AG08396 (cell line): ENCODE results near the gene SPEF2.
A peak's percentile ranks its signal among the peaks of the same experiment; 100 is the strongest.
"Not testable (repeated sequence)": the region's sequence is repeated elsewhere in the genome, so short reads cannot be mapped to it uniquely, and the experiment has no call there.

Experiments used
- DNase-seq: peaks from one replicate; pipeline ENCODE4 v3.0.0; 2012; ENCODE audit warnings: low spot score, mixed read lengths

SPEF2 gene

GRCh38 chr5:35651002-35651756 lies 33.5 kb downstream of the SPEF2 start:
- peak; percentile 54 for DNase-seq

GRCh38 chr5:35656721-35657120 lies 39.1 kb downstream of the SPEF2 start:
- peak; percentile 25 for DNase-seq

GRCh38 chr5:35657877-35658276 lies 40.2 kb downstream of the SPEF2 start:
- no peak for DNase-seq

GRCh38 chr5:35659556-35659955 lies 41.9 kb downstream of the SPEF2 start:
- no peak for DNase-seq

GRCh38 chr5:35660451-35660850 lies 42.8 kb downstream of the SPEF2 start:
- no peak for DNase-seq

- DNase-seq: no peak
These were observed 46.9 kb downstream of the SPEF2 start for GRCh38 chr5:35664584-35664983.

- no peak for DNase-seq
These were observed 47.4 kb downstream of the SPEF2 start for GRCh38 chr5:35665096-35665495.

- DNase-seq: no peak
These were observed 50.7 kb downstream of the SPEF2 start for GRCh38 chr5:35668319-35668718.

- DNase-seq: no peak
These were observed 51.1 kb downstream of the SPEF2 start for GRCh38 chr5:35668794-35669193.

GRCh38 chr5:35671541-35672295 lies 54.1 kb downstream of the SPEF2 start:
- no peak for DNase-seq

- DNase-seq: not testable (repeated sequence)
These were observed 54.6 kb downstream of the SPEF2 start for GRCh38 chr5:35672296-35672655.

GRCh38 chr5:35672995-35673394 lies 55.3 kb downstream of the SPEF2 start:
- DNase-seq: peak; percentile 2

- no peak for DNase-seq
These were observed 56.4 kb downstream of the SPEF2 start for GRCh38 chr5:35674049-35674448.

- DNase-seq: no peak
These were observed 57.7 kb downstream of the SPEF2 start for GRCh38 chr5:35675392-35675791.

- DNase-seq: no peak
These were observed 60.2 kb downstream of the SPEF2 start for GRCh38 chr5:35677878-35678277.

- no peak for DNase-seq
These were observed 61.0 kb downstream of the SPEF2 start for GRCh38 chr5:35678661-35679060.

GRCh38 chr5:35679357-35679756 lies 61.7 kb downstream of the SPEF2 start:
- no peak for DNase-seq

- DNase-seq: no peak
These were observed 64.2 kb downstream of the SPEF2 start for GRCh38 chr5:35681911-35682310.

- DNase-seq: no peak
These were observed 65.8 kb downstream of the SPEF2 start for GRCh38 chr5:35683466-35683865.

GRCh38 chr5:35685161-35685560 lies 67.5 kb downstream of the SPEF2 start:
- no peak for DNase-seq

GRCh38 chr5:35687961-35688360 lies 70.3 kb downstream of the SPEF2 start:
- no peak for DNase-seq

- DNase-seq: no peak
These were observed 76.8 kb downstream of the SPEF2 start for GRCh38 chr5:35694481-35694880.

- no peak for DNase-seq
These were observed 80.6 kb downstream of the SPEF2 start for GRCh38 chr5:35698047-35698808.
